OCI-LY1 (cell line): ENCODE results near the gene PIAS4.

Experiments
- CTCF ChIP-seq: fragments of 200-600 bp; sonication (generic), shearing (Covaris generic); IDR thresholded peaks from 2 replicates; pipeline ENCODE4 v1.5.1; 2017; ENCODE audit warnings: mild to moderate bottlenecking, antibody characterized with exemption, low read length, moderate library complexity, mixed read lengths
- EZH2 ChIP-seq: fragments of 200-600 bp; sonication (generic), shearing (Covaris generic); IDR thresholded peaks from 2 replicates; pipeline ENCODE4 v1.8.0; 2017; ENCODE audit warnings: borderline replicate concordance, mixed run types, mild to moderate bottlenecking, antibody characterized with exemption, low read length, moderate library complexity, mixed read lengths

- no peak for TF ChIP-seq CTCF
- no peak for TF ChIP-seq EZH2
Measured at GRCh38 chr19:4029247-4029614, 21.7 kb downstream of the PIAS4 start.
